Keratinocyte (primary cell): ENCODE results near the gene LGR4. TPM values are rescaled to one million over a fixed set of nuclear protein-coding genes. Genes with fewer than 3 reads are reported as not detected.

Source experiments
- DNase-seq: peaks from one replicate; pipeline ENCODE4 v3.0.0-alpha.2; 2011; ENCODE audit warnings: low read depth, missing footprints, low spot score
- FAIRE-seq: peaks from 2 replicates; lab custom pipeline; 2011; peaks lifted over from hg19 to GRCh38; lab: Jason Lieb, UNC
- H2AFZ ChIP-seq: 2 replicates; pipeline ENCODE4 v1.6.0; 2012; ENCODE audit warnings: low read length, control low read depth, inconsistent platforms; ENCODE audit not compliant: control insufficient read depth
- H3K27ac ChIP-seq: 2 replicates; pipeline ENCODE4 v1.5.1; 2011; ENCODE audit warnings: low read length; ENCODE audit not compliant: control insufficient read depth, insufficient read depth
- H3K27me3 ChIP-seq: 3 replicates; pipeline ENCODE4 v1.6.0; 2011; ENCODE audit warnings: low read length; ENCODE audit not compliant: control insufficient read depth, insufficient read depth; ENCODE audit errors: extremely low read depth
- H3K36me3 ChIP-seq, 2 experiments: 2 replicates in 1 of 2; 3 replicates in 1 of 2; pipeline ENCODE4 v1.5.1; 2011; ENCODE audit warnings: low read length in 2 of 2, mild to moderate bottlenecking in 1 of 2; ENCODE audit not compliant: control insufficient read depth in 2 of 2, insufficient read depth in 2 of 2; ENCODE audit errors: extremely low read depth in 1 of 2
- H3K4me1 ChIP-seq: 3 replicates; pipeline ENCODE4 v1.5.1; 2011; ENCODE audit warnings: low read length; ENCODE audit not compliant: control insufficient read depth, insufficient read depth; ENCODE audit errors: extremely low read depth
- H3K4me2 ChIP-seq: 3 replicates; pipeline ENCODE4 v1.6.0; 2011; ENCODE audit warnings: low read depth, low read length; ENCODE audit not compliant: control insufficient read depth, insufficient read depth; ENCODE audit errors: extremely low read depth
- H3K4me3 ChIP-seq, 3 experiments: fragments of 200-600 bp in 1 of 3; sonication (generic) in 1 of 3; 2 replicates in 2 of 3; 3 replicates in 1 of 3; pipeline ENCODE4 v1.5.1; 2011 to 2016; ENCODE audit warnings: low read length in 3 of 3, mild to moderate bottlenecking in 3 of 3, control low read depth in 2 of 3, inconsistent platforms in 1 of 3, low read depth in 1 of 3, mixed read lengths in 1 of 3, mixed run types in 1 of 3, moderate library complexity in 1 of 3; ENCODE audit not compliant: control insufficient read depth in 2 of 3, insufficient read depth in 2 of 3; ENCODE audit errors: extremely low read depth in 1 of 3
- H3K79me2 ChIP-seq: 2 replicates; pipeline ENCODE4 v1.6.0; 2012; ENCODE audit warnings: low read length; ENCODE audit not compliant: control insufficient read depth, insufficient read depth
- H3K9ac ChIP-seq: 3 replicates; pipeline ENCODE4 v1.6.0; 2011; ENCODE audit warnings: low read length; ENCODE audit not compliant: control insufficient read depth, insufficient read depth; ENCODE audit errors: extremely low read depth
- H3K9me1 ChIP-seq: 3 replicates; pipeline ENCODE4 v1.6.0; 2011; ENCODE audit warnings: low read length; ENCODE audit not compliant: control insufficient read depth, insufficient read depth; ENCODE audit errors: extremely low read depth
- H3K9me3 ChIP-seq: 2 replicates; pipeline ENCODE4 v1.5.1; 2012; ENCODE audit warnings: low read depth, low read length; ENCODE audit not compliant: control insufficient read depth
- H4K20me1 ChIP-seq: 3 replicates; pipeline ENCODE4 v1.6.0; 2011; ENCODE audit warnings: low read length; ENCODE audit not compliant: control insufficient read depth, insufficient read depth; ENCODE audit errors: extremely low read depth
- EZH2 ChIP-seq: IDR thresholded peaks from one replicate; pipeline ENCODE4 v1.6.1; 2012; ENCODE audit warnings: inconsistent platforms, mild to moderate bottlenecking, low read length, moderate library complexity
- dilution Hi-C: fragments of 300-500 bp; cut with MboI; formaldehyde crosslinking; loops from one replicate; pipeline ENCODE4 v1.7.0; 2020; ENCODE audit warnings: low sequenced_read_pairs; ENCODE audit not compliant: extremely low pct_ligation_motif_present
- polyA plus RNA-seq, 5 experiments: library from polyadenylated mRNA; depleted of rRNA in 3 of 5; stranded (reverse) in 3 of 5; stranded (forward) in 1 of 5; unstranded in 1 of 5; fragments of >200 nt; gene quantifications; 1 replicate in 1 of 5; 2 replicates in 3 of 5; 3 replicates in 1 of 5; pipeline versions ENCODE4 v1.2.1 to v1.2.3, GENCODE V29; 2011 to 2012; ENCODE audit warnings: missing spikeins in 2 of 5, low read depth in 1 of 5, low replicate concordance in 1 of 5
- TF ChIP-seq, protein P1 (sequence below), 3 experiments: IDR thresholded peaks in 1 of 3; conservative IDR thresholded peaks in 1 of 3; optimal IDR thresholded peaks in 1 of 3; 2 replicates in 2 of 3; 3 replicates in 1 of 3; pipeline versions ENCODE3 to v1.5.1; 2011; ENCODE audit warnings: low read length in 3 of 3, mild to moderate bottlenecking in 3 of 3, moderate library complexity in 2 of 3, control low read depth in 1 of 3, inconsistent platforms in 1 of 3; ENCODE audit not compliant: insufficient read depth in 2 of 3; ENCODE audit errors: extremely low read depth in 1 of 3

Gene LGR4
- polyA plus RNA-seq, 1 donor (not counting 4 experiments of a cell fraction or from before 2014, with no cell fraction given): 49.7 TPM

DNA sequence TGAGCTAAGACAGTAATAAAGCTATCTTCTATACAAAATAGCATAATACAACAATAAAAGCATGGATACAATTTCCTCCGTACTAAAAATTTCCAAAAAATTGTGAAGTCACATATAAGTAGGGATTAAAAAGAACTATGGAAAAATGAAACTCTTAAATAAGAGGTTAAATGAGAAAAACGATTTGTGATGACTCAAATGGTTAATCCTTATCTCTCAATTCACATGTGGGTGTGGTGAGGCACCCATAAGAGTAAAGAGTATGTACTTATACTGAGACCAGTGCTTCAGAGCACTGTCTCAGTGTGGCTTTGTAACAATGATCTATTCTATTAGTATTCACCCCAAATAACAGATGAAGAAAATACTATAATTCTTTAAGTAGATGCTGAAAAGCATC, 84.6 kb downstream of the LGR4 start:
- no peak overlapping the region for H3K27ac ChIP-seq
- H3K27me3 ChIP-seq: no peaks in the 10 kb centered on the region
- FAIRE-seq (no peak), DNase-seq (no peak)
- dilution Hi-C loops: no loop called here
- no peak overlapping the region for H3K4me2 ChIP-seq
- H3K9me1 ChIP-seq: no peaks in the 10 kb centered on the region
- H3K79me2 ChIP-seq: peaks cover 11% of the 10 kb centered on the region
- H3K9me3 ChIP-seq: no peaks in the 10 kb centered on the region
- no peak overlapping the region for H3K4me3 ChIP-seq
- H4K20me1 ChIP-seq: no peaks in the 10 kb centered on the region
- no peak overlapping the region for H3K9ac ChIP-seq
- no peak for TF ChIP-seq EZH2
- TF ChIP-seq, protein P1, sequence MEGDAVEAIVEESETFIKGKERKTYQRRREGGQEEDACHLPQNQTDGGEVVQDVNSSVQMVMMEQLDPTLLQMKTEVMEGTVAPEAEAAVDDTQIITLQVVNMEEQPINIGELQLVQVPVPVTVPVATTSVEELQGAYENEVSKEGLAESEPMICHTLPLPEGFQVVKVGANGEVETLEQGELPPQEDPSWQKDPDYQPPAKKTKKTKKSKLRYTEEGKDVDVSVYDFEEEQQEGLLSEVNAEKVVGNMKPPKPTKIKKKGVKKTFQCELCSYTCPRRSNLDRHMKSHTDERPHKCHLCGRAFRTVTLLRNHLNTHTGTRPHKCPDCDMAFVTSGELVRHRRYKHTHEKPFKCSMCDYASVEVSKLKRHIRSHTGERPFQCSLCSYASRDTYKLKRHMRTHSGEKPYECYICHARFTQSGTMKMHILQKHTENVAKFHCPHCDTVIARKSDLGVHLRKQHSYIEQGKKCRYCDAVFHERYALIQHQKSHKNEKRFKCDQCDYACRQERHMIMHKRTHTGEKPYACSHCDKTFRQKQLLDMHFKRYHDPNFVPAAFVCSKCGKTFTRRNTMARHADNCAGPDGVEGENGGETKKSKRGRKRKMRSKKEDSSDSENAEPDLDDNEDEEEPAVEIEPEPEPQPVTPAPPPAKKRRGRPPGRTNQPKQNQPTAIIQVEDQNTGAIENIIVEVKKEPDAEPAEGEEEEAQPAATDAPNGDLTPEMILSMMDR (optimal IDR thresholded peaks at IDR 0.05 in 1 of 3, IDR thresholded peaks at IDR 0.05 in 1 of 3, conservative IDR thresholded peaks at IDR 0.05 in 1 of 3; ENCODE audit: extremely low read depth in 1 of 3, insufficient read depth in 2 of 3, low read length in 3 of 3): no peak
- peaks cover 3 to 4% of the 10 kb centered on the region in 2 experiments for H3K36me3 ChIP-seq
- peaks cover 28% of the 10 kb centered on the region for H3K4me1 ChIP-seq
- no peak overlapping the region for H2AFZ ChIP-seq

DNA sequence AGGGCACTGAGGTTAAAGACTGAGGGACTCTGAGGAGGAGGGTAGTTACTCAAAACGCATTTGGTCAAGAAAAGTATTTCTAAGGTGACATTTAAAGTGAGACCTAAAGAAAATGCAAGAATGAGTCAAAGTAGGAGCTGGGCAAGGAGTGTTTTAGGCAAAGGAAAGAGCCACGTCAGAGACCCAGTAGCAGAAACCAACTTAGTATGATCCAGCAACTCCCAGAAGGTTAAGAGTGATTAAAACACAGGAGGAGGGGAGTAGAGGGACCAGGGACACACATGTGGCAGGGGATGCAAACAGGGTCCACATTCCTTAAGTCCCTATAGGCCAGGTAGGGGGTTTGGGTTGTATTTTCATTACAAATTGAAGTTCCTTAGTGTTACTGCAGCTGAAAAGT, 85.2 kb downstream of the LGR4 start:
- Histone ChIP-seq H3K27ac (no peak overlapping the region), H3K36me3 (peaks cover 3 to 4% of the 10 kb centered on the region in 2 experiments), H2AFZ (no peak overlapping the region), H3K4me3 (no peak overlapping the region), H3K9ac (no peak overlapping the region), H4K20me1 (no peaks in the 10 kb centered on the region), H3K4me1 (peaks cover 21% of the 10 kb centered on the region), H3K79me2 (peaks cover 11% of the 10 kb centered on the region), H3K27me3 (no peaks in the 10 kb centered on the region), H3K4me2 (no peak overlapping the region), H3K9me1 (no peaks in the 10 kb centered on the region), H3K9me3 (no peaks in the 10 kb centered on the region)
- no peak for FAIRE-seq
- DNase-seq: no peak
- dilution Hi-C loops: no loop called here
- TF ChIP-seq EZH2: no peak
- TF ChIP-seq, protein P1 (optimal IDR thresholded peaks at IDR 0.05 in 1 of 3, IDR thresholded peaks at IDR 0.05 in 1 of 3, conservative IDR thresholded peaks at IDR 0.05 in 1 of 3; ENCODE audit: extremely low read depth in 1 of 3, insufficient read depth in 2 of 3, low read length in 3 of 3): no peak
